Keratinocyte (primary cell): ENCODE measurements around the gene PRSS12. TPM values are rescaled to one million over a fixed set of nuclear protein-coding genes. Genes with fewer than 3 reads are reported as not detected.

ENCODE experiments used
- DNase-seq: peaks from one replicate; pipeline ENCODE4 v3.0.0-alpha.2; 2011; ENCODE audit warnings: low read depth, missing footprints, low spot score
- FAIRE-seq: peaks from 2 replicates; lab custom pipeline; 2011; peaks lifted over from hg19 to GRCh38; lab: Jason Lieb, UNC
- H2AFZ ChIP-seq: 2 replicates; pipeline ENCODE4 v1.6.0; 2012; ENCODE audit warnings: low read length, control low read depth, inconsistent platforms; ENCODE audit not compliant: control insufficient read depth
- H3K27ac ChIP-seq: 2 replicates; pipeline ENCODE4 v1.5.1; 2011; ENCODE audit warnings: low read length; ENCODE audit not compliant: control insufficient read depth, insufficient read depth
- H3K27me3 ChIP-seq: 3 replicates; pipeline ENCODE4 v1.6.0; 2011; ENCODE audit warnings: low read length; ENCODE audit not compliant: control insufficient read depth, insufficient read depth; ENCODE audit errors: extremely low read depth
- H3K36me3 ChIP-seq, 2 experiments: 2 replicates in 1 of 2; 3 replicates in 1 of 2; pipeline ENCODE4 v1.5.1; 2011; ENCODE audit warnings: low read length in 2 of 2, mild to moderate bottlenecking in 1 of 2; ENCODE audit not compliant: control insufficient read depth in 2 of 2, insufficient read depth in 2 of 2; ENCODE audit errors: extremely low read depth in 1 of 2
- H3K4me1 ChIP-seq: 3 replicates; pipeline ENCODE4 v1.5.1; 2011; ENCODE audit warnings: low read length; ENCODE audit not compliant: control insufficient read depth, insufficient read depth; ENCODE audit errors: extremely low read depth
- H3K4me2 ChIP-seq: 3 replicates; pipeline ENCODE4 v1.6.0; 2011; ENCODE audit warnings: low read depth, low read length; ENCODE audit not compliant: control insufficient read depth, insufficient read depth; ENCODE audit errors: extremely low read depth
- H3K4me3 ChIP-seq, 3 experiments: fragments of 200-600 bp in 1 of 3; sonication (generic) in 1 of 3; 2 replicates in 2 of 3; 3 replicates in 1 of 3; pipeline ENCODE4 v1.5.1; 2011 to 2016; ENCODE audit warnings: low read length in 3 of 3, mild to moderate bottlenecking in 3 of 3, control low read depth in 2 of 3, inconsistent platforms in 1 of 3, low read depth in 1 of 3, mixed read lengths in 1 of 3, mixed run types in 1 of 3, moderate library complexity in 1 of 3; ENCODE audit not compliant: control insufficient read depth in 2 of 3, insufficient read depth in 2 of 3; ENCODE audit errors: extremely low read depth in 1 of 3
- H3K79me2 ChIP-seq: 2 replicates; pipeline ENCODE4 v1.6.0; 2012; ENCODE audit warnings: low read length; ENCODE audit not compliant: control insufficient read depth, insufficient read depth
- H3K9ac ChIP-seq: 3 replicates; pipeline ENCODE4 v1.6.0; 2011; ENCODE audit warnings: low read length; ENCODE audit not compliant: control insufficient read depth, insufficient read depth; ENCODE audit errors: extremely low read depth
- H3K9me1 ChIP-seq: 3 replicates; pipeline ENCODE4 v1.6.0; 2011; ENCODE audit warnings: low read length; ENCODE audit not compliant: control insufficient read depth, insufficient read depth; ENCODE audit errors: extremely low read depth
- H3K9me3 ChIP-seq: 2 replicates; pipeline ENCODE4 v1.5.1; 2012; ENCODE audit warnings: low read depth, low read length; ENCODE audit not compliant: control insufficient read depth
- H4K20me1 ChIP-seq: 3 replicates; pipeline ENCODE4 v1.6.0; 2011; ENCODE audit warnings: low read length; ENCODE audit not compliant: control insufficient read depth, insufficient read depth; ENCODE audit errors: extremely low read depth
- EZH2 ChIP-seq: IDR thresholded peaks from one replicate; pipeline ENCODE4 v1.6.1; 2012; ENCODE audit warnings: inconsistent platforms, mild to moderate bottlenecking, low read length, moderate library complexity
- dilution Hi-C: fragments of 300-500 bp; cut with MboI; formaldehyde crosslinking; loops from one replicate; pipeline ENCODE4 v1.7.0; 2020; ENCODE audit warnings: low sequenced_read_pairs; ENCODE audit not compliant: extremely low pct_ligation_motif_present
- polyA plus RNA-seq, 5 experiments: library from polyadenylated mRNA; depleted of rRNA in 3 of 5; stranded (reverse) in 3 of 5; stranded (forward) in 1 of 5; unstranded in 1 of 5; fragments of >200 nt; gene quantifications; 1 replicate in 1 of 5; 2 replicates in 3 of 5; 3 replicates in 1 of 5; pipeline versions ENCODE4 v1.2.1 to v1.2.3, GENCODE V29; 2011 to 2012; ENCODE audit warnings: missing spikeins in 2 of 5, low read depth in 1 of 5, low replicate concordance in 1 of 5
- TF ChIP-seq, protein P1 (sequence below), 3 experiments: IDR thresholded peaks in 1 of 3; conservative IDR thresholded peaks in 1 of 3; optimal IDR thresholded peaks in 1 of 3; 2 replicates in 2 of 3; 3 replicates in 1 of 3; pipeline versions ENCODE3 to v1.5.1; 2011; ENCODE audit warnings: low read length in 3 of 3, mild to moderate bottlenecking in 3 of 3, moderate library complexity in 2 of 3, control low read depth in 1 of 3, inconsistent platforms in 1 of 3; ENCODE audit not compliant: insufficient read depth in 2 of 3; ENCODE audit errors: extremely low read depth in 1 of 3

PRSS12 gene
- polyA plus RNA-seq, 1 donor (not counting 4 experiments of a cell fraction or from before 2014, with no cell fraction given): 16.6 TPM

DNA sequence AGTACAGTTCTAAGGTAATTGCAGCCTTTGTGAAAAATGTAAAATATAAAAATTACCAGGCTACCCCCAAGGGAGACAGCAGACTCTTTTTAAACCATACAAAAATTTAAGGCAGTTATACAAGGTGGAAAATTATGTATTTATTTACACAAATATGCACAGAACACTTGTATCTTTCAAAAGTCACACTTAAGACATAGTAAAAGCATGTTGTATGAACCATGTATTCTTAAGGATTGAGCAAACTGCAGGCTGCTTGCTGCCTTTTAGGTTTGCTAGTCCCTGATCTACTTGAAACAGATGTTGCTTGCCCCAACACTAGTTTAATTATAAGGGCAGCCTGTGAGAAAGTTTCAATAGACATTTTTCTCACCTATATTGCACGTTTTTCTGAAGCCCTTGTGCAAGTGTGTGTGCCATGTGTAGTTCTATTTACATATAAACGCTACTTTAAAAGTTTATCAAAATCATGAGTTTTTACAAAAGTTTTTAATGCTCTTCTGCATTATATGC is 72.8 kb downstream of the PRSS12 start:
- H3K27me3 ChIP-seq: no peaks in the 10 kb centered on the region
- peaks cover 21% of the 10 kb centered on the region for H3K4me1 ChIP-seq
- peak overlapping the region; percentile 99 for H3K9ac ChIP-seq
- dilution Hi-C loops: no loop called here
- no peak for TF ChIP-seq EZH2
- TF ChIP-seq, protein P1, sequence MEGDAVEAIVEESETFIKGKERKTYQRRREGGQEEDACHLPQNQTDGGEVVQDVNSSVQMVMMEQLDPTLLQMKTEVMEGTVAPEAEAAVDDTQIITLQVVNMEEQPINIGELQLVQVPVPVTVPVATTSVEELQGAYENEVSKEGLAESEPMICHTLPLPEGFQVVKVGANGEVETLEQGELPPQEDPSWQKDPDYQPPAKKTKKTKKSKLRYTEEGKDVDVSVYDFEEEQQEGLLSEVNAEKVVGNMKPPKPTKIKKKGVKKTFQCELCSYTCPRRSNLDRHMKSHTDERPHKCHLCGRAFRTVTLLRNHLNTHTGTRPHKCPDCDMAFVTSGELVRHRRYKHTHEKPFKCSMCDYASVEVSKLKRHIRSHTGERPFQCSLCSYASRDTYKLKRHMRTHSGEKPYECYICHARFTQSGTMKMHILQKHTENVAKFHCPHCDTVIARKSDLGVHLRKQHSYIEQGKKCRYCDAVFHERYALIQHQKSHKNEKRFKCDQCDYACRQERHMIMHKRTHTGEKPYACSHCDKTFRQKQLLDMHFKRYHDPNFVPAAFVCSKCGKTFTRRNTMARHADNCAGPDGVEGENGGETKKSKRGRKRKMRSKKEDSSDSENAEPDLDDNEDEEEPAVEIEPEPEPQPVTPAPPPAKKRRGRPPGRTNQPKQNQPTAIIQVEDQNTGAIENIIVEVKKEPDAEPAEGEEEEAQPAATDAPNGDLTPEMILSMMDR (optimal IDR thresholded peaks at IDR 0.05 in 1 of 3, IDR thresholded peaks at IDR 0.05 in 1 of 3, conservative IDR thresholded peaks at IDR 0.05 in 1 of 3; ENCODE audit: extremely low read depth in 1 of 3, insufficient read depth in 2 of 3, low read length in 3 of 3): no peak
- no peaks in the 10 kb centered on the region for H3K9me3 ChIP-seq
- H3K79me2 ChIP-seq: peaks cover 15% of the 10 kb centered on the region
- H2AFZ ChIP-seq: no peak overlapping the region
- H3K36me3 ChIP-seq: peaks cover 2 to 19% of the 10 kb centered on the region in 2 experiments
- DNase-seq: no peak
- H3K4me2 ChIP-seq: peak overlapping the region; percentile 89
- no peaks in the 10 kb centered on the region for H4K20me1 ChIP-seq
- H3K27ac ChIP-seq: peak overlapping the region; percentile 97
- H3K9me1 ChIP-seq: no peaks in the 10 kb centered on the region
- no peak for FAIRE-seq
- H3K4me3 ChIP-seq: peak overlapping the region; percentile 84 to 98 (median 94)

DNA sequence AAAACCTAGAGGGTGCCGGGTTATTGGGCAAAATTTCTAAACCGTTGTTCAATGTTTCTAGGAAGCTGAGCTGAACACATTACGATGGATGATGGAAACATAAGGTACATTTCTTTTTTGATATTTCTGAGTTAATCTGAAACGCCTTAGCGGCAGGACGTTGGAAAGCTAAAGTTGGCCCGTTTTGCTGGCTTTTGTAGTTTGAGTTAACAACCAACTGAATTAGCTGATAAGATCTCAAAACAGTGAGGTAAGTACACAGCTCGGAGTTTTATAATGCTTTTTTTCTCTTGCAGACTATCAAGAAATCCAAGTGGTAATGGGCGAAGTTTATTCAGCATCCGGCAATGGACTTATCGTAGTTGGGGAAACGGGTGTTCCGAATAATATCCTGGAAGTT is 73.5 kb downstream of the PRSS12 start:
- Histone ChIP-seq H3K27me3 (no peaks in the 10 kb centered on the region), H3K27ac (peak overlapping the region; percentile 97), H2AFZ (no peak overlapping the region), H3K36me3 (peaks cover 2 to 19% of the 10 kb centered on the region in 2 experiments), H3K4me3 (peak overlapping the region; percentile 84 to 98 (median 94)), H3K4me2 (peak overlapping the region; percentile 89), H3K9ac (peak overlapping the region; percentile 99), H4K20me1 (no peaks in the 10 kb centered on the region), H3K79me2 (peaks cover 15% of the 10 kb centered on the region), H3K9me3 (no peaks in the 10 kb centered on the region), H3K9me1 (no peaks in the 10 kb centered on the region), H3K4me1 (peaks cover 17% of the 10 kb centered on the region)
- DNase-seq (no peak), FAIRE-seq (no peak)
- dilution Hi-C loops: no loop called here
- TF ChIP-seq, protein P1 (optimal IDR thresholded peaks at IDR 0.05 in 1 of 3, IDR thresholded peaks at IDR 0.05 in 1 of 3, conservative IDR thresholded peaks at IDR 0.05 in 1 of 3; ENCODE audit: extremely low read depth in 1 of 3, insufficient read depth in 2 of 3, low read length in 3 of 3): no peak
- TF ChIP-seq EZH2: no peak
